Gastrocnemius medialis (tissue), 4 donors: ENCODE measurements around the gene STIM1. TPM values are rescaled to one million over a fixed set of nuclear protein-coding genes. Genes with fewer than 3 reads are reported as not detected.

Experiments
- ATAC-seq, 2 donors: fragments of 150-250 bp; one replicate each; pipeline ENCODE4 v1.9.1; 2016
- DNase-seq, 2 donors: peaks; one replicate each; pipeline ENCODE4 v3.0.0-alpha.2; 2019
- H3K27ac ChIP-seq, 4 donors: fragments of 200-600 bp; sonication (generic); 1 replicate in 1 of 4; 2 replicates in 3 of 4; pipeline ENCODE4 v1.5.1; 2016 to 2018; ENCODE audit warnings: mild to moderate bottlenecking in 2 of 4, moderate library complexity in 1 of 4
- H3K27me3 ChIP-seq, 3 donors: fragments of 200-600 bp; sonication (generic) in 2 of 3; 1 replicate in 1 of 3; 2 replicates in 2 of 3; pipeline versions ENCODE4 v1.5.1 to v1.6.0; 2016 to 2019; ENCODE audit warnings: mild to moderate bottlenecking in 1 of 3, moderate library complexity in 1 of 3
- H3K36me3 ChIP-seq, 2 donors: fragments of 200-600 bp; sonication (generic) in 1 of 2; one replicate each; pipeline ENCODE4 v1.5.1; 2017 to 2018
- H3K4me1 ChIP-seq, 2 donors: fragments of 200-600 bp; sonication (generic) in 1 of 2; one replicate each; pipeline ENCODE4 v1.5.1; 2016 to 2017; ENCODE audit warnings: mild to moderate bottlenecking in 2 of 2
- H3K4me3 ChIP-seq, 4 donors: fragments of 200-600 bp; sonication (generic) in 3 of 4; 1 replicate in 1 of 4; 2 replicates in 3 of 4; pipeline ENCODE4 v1.5.1; 2016 to 2019; ENCODE audit warnings: mild to moderate bottlenecking in 2 of 4
- H3K9me3 ChIP-seq, 3 donors: fragments of 200-600 bp; sonication (generic) in 2 of 3; 1 replicate in 1 of 3; 2 replicates in 2 of 3; pipeline ENCODE4 v1.5.1; 2016 to 2019
- POLR2A ChIP-seq, 2 donors: fragments of 450-650 bp; IDR thresholded peaks; one replicate each; pipeline ENCODE4 v1.6.1; 2017; ENCODE audit warnings: antibody characterized with exemption in 2 of 2, mild to moderate bottlenecking in 2 of 2, moderate library complexity in 2 of 2
- in situ Hi-C, 4 donors: fragments of 200-750 bp; cut with MboI; loops; one replicate each; pipeline versions ENCODE4 v1.15.0 to v1.8.0; 2017; ENCODE audit warnings: low sequenced_read_pairs in 4 of 4
- intact Hi-C: fragments of 100-400 bp; cut with DNase I; formaldehyde crosslinking; loops from one replicate; pipeline ENCODE4 v1.15.1; 2023; ENCODE audit warnings: low total_unique reads
- total RNA-seq, 4 donors: library from RNA; depleted of rRNA; stranded (reverse); fragments of >200 nt; gene quantifications; one replicate each; pipeline versions ENCODE4 v1.1.0 to v1.2.3, GENCODE V29; 2016
- TF ChIP-seq, protein P1 (sequence below), 5 experiments: fragments of 450-650 bp in 3 of 5; fragments of 200-600 bp in 2 of 5; sonication (generic) in 2 of 5; IDR thresholded peaks in 4 of 5; conservative IDR thresholded peaks in 1 of 5; 1 replicate in 4 of 5; 2 replicates in 1 of 5; pipeline ENCODE4 v1.5.1; 2016 to 2019; ENCODE audit warnings: antibody characterized with exemption in 5 of 5, mild to moderate bottlenecking in 3 of 5, moderate library complexity in 3 of 5

STIM1 gene
- total RNA-seq, 4 donors from 2014 or later: 45.9 to 132 (median 87.3) TPM

DNA sequence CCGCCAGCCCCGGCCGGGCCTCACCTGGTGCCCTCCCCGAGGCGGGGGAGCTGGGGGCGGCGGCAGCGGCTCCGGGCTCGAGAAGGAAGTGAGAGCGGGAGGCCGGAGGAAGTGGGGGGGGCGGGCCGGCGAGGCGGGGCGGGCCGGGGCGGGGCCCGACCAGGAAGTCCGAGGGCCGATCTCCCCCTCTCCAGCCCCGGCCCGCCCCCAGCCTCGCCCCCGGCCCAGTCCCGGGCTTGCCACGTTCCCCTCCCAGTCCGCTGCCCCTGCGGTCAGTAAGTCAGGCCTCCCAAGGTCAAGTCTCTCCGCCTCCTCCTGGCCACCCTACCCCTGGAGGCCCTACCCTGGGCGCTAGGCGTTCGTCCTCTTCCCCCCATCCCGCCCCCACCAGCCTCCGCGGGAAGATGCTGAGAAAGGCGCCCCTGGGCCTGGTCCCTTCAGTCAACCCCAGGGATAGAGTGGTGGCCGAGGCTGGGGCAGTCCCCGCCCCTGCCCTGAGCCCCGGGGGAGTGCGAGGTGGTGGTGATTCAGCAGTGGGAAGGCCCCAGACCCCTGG, 14.5 kb upstream of the STIM1 start, which contains the start of gene RHOG:
Gene RHOG (minus strand): TSS at position 90 of the 556 bp plus-strand sequence. CDS start 12,821 bp downstream, outside the sequence.
- DNase-seq: peak; percentile 71 to 76
- TF ChIP-seq, protein P1, sequence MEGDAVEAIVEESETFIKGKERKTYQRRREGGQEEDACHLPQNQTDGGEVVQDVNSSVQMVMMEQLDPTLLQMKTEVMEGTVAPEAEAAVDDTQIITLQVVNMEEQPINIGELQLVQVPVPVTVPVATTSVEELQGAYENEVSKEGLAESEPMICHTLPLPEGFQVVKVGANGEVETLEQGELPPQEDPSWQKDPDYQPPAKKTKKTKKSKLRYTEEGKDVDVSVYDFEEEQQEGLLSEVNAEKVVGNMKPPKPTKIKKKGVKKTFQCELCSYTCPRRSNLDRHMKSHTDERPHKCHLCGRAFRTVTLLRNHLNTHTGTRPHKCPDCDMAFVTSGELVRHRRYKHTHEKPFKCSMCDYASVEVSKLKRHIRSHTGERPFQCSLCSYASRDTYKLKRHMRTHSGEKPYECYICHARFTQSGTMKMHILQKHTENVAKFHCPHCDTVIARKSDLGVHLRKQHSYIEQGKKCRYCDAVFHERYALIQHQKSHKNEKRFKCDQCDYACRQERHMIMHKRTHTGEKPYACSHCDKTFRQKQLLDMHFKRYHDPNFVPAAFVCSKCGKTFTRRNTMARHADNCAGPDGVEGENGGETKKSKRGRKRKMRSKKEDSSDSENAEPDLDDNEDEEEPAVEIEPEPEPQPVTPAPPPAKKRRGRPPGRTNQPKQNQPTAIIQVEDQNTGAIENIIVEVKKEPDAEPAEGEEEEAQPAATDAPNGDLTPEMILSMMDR (IDR thresholded peaks at IDR 0.05 in 4 of 5, conservative IDR thresholded peaks at IDR 0.05 in 1 of 5): no peak
- TF ChIP-seq POLR2A (IDR thresholded peaks at IDR 0.05): peak in 1 of 2 donors; percentile 53
- intact Hi-C loops (loop anchor here (1.0 to 10.0 kb wide), 2 partner anchors 44 to 386 kb away; partner anchors contain the start of gene NUP98), in situ Hi-C loops (loop anchor here in 3 of 4 donors (25.0 kb wide), 2 partner anchors 379 to 771 kb away; partner anchors contain the start of gene TRIM68 (in 1 of the 3))
- peak within 1 kb of the TSS; percentile 79 to 91 (median 86) for H3K4me3 ChIP-seq
- no peaks in the 10 kb centered on the region for H3K27me3 ChIP-seq
- peak within 1 kb of the TSS; percentile 94 to 99 (median 97) for H3K27ac ChIP-seq
- ATAC-seq: peak; percentile 78 to 79
- H3K36me3 ChIP-seq: no peaks in the 10 kb centered on the region
- peaks cover 10 to 19% of the 10 kb centered on the region in 2 donors for H3K4me1 ChIP-seq
- H3K9me3 ChIP-seq: no peaks in the 10 kb centered on the region

DNA sequence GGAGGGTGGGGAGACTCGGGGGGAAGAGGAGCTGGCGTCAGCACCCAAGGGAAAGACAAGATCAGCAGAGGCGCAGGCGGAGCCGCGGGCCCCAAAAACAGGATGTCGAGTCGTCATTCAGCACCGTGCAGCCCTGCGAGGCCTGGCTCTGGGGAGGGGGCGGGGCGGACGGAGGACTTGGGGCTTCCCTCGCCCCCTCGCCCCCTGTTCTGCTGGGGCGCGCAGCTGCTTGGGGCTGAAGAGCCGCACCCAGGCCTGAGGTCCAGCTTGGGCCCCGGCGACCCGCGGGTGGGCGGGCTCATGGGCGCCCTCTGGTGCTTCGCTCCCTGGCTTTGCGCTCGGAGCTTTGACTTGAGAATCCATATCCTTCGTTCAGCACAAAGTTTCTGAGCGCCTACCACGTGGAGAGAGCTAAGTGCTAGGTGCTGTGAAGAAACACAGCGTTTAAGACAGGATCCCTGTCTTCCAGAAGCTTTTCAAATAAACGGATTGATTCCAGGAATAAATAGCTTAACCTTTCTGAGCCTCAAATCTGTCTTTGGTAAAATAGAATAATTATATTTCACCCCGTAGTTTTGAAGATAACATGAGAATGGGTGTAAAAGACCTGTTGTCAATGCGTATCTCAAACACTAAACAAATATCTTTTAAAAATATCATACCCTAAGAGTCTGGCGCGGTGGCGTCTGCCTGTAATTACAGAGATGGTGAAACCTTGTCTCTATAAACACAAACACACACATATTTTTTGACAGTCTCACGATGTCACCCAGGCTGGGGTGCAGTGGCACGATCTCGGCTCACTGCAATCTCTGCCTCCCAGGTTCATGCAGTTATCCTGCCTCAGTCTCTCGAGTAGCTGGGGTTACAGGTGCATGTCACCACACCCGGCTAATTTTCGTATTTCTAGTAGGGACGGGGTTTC, 13.8 kb upstream of the STIM1 start:
- no peaks in the 10 kb centered on the region for H3K27me3 ChIP-seq
- H3K4me3 ChIP-seq: peak overlapping the region; percentile 79 to 91 (median 86)
- no peaks in the 10 kb centered on the region for H3K36me3 ChIP-seq
- TF ChIP-seq POLR2A (IDR thresholded peaks at IDR 0.05): peak in 1 of 2 donors; percentile 67
- TF ChIP-seq, protein P1 (IDR thresholded peaks at IDR 0.05 in 4 of 5, conservative IDR thresholded peaks at IDR 0.05 in 1 of 5): peak; percentile 67 to 89 (median 75)
- peaks cover 10 to 19% of the 10 kb centered on the region in 2 donors for H3K4me1 ChIP-seq
- in situ Hi-C loops (loop anchor here in 3 of 4 donors (25.0 kb wide), 2 partner anchors 379 to 771 kb away; partner anchors contain the start of gene TRIM68 (in 1 of the 3)), intact Hi-C loops (loop anchor here (1.0 to 10.0 kb wide), 2 partner anchors 44 to 387 kb away; partner anchors contain the start of gene NUP98)
- DNase-seq (peak; percentile 68 to 85), ATAC-seq (peak; percentile 82 to 83)
- H3K27ac ChIP-seq: peak overlapping the region; percentile 94 to 99 (median 97)
- no peaks in the 10 kb centered on the region for H3K9me3 ChIP-seq

DNA sequence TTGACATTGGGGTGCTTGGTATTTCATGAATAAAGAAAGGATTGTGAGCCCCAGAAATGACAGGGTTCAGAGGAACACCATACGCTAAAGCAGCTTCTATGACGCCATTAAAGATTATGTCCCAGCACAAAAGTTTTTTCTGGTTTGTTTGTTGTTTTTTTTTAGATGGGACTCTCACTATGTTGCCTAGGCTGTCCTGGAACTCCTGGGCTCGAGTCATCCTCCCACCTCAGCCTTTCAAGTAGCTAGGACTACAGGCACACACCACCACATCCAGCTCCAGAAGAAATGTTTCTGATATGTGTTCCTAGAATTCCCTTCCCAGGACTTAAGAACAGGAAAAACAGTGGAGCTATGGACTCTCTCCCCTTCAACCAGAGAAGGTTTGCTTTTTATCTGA, 12.1 kb upstream of the STIM1 start:
- Histone ChIP-seq H3K27ac (no peak overlapping the region), H3K36me3 (no peaks in the 10 kb centered on the region), H3K27me3 (no peaks in the 10 kb centered on the region), H3K4me1 (peaks cover 5 to 9% of the 10 kb centered on the region in 2 donors), H3K9me3 (no peaks in the 10 kb centered on the region), H3K4me3 (no peak overlapping the region)
- TF ChIP-seq POLR2A (IDR thresholded peaks at IDR 0.05): no peak
- TF ChIP-seq, protein P1 (IDR thresholded peaks at IDR 0.05 in 4 of 5, conservative IDR thresholded peaks at IDR 0.05 in 1 of 5): no peak
- in situ Hi-C loops (loop anchor here in 3 of 4 donors (25.0 kb wide), 2 partner anchors 381 to 769 kb away; partner anchors contain the start of gene TRIM68 (in 1 of the 3)), intact Hi-C loops (loop anchor here (10.0 kb wide), 1 partner anchor 389 kb away; no protein-coding TSS in a partner anchor)
- ATAC-seq: no peak
- DNase-seq: no peak

DNA sequence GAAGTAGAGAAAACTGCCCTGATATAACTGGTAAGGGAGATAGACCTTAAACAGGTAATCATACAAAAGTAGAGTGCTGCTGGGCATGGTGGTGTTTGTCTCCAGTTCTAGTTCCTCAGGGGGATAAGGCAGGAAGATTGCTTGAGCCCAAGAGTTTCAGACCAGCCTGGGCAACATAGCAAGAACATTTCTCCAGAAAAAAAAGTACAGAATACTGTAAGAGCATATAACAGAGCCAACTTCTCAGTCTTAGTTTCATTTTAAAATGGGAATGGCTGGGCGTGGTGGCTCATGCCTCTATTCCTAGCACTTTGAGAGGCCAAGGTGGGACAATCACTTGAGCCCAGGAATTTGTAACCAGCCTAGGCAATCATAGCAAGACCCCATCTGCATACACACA, 10.2 kb upstream of the STIM1 start:
- H3K36me3 ChIP-seq: no peaks in the 10 kb centered on the region
- no peak for ATAC-seq
- no peak overlapping the region for H3K27ac ChIP-seq
- in situ Hi-C loops (loop anchor here (5.0 to 25.0 kb wide), 3 partner anchors 227 to 767 kb away; partner anchors contain the start of gene TRIM68 (in 1 of the 4)), intact Hi-C loops (loop anchor here (10.0 kb wide), 1 partner anchor 390 kb away; no protein-coding TSS in a partner anchor)
- peaks cover 5 to 6% of the 10 kb centered on the region in 2 donors for H3K4me1 ChIP-seq
- no peaks in the 10 kb centered on the region for H3K9me3 ChIP-seq
- H3K27me3 ChIP-seq: no peaks in the 10 kb centered on the region
- no peak overlapping the region for H3K4me3 ChIP-seq
- no peak for DNase-seq
- TF ChIP-seq, protein P1 (IDR thresholded peaks at IDR 0.05 in 4 of 5, conservative IDR thresholded peaks at IDR 0.05 in 1 of 5): no peak
- TF ChIP-seq POLR2A (IDR thresholded peaks at IDR 0.05): no peak
